Measurements from ENCODE around the gene CACNA2D3. TPM values are rescaled to one million over a fixed set of nuclear protein-coding genes. Genes with fewer than 3 reads are reported as not detected.

CACNA2D3 gene
- polyA plus RNA-seq, 3 donors, result 1.2 to 1.9 (median 1.7) TPM

DNA sequence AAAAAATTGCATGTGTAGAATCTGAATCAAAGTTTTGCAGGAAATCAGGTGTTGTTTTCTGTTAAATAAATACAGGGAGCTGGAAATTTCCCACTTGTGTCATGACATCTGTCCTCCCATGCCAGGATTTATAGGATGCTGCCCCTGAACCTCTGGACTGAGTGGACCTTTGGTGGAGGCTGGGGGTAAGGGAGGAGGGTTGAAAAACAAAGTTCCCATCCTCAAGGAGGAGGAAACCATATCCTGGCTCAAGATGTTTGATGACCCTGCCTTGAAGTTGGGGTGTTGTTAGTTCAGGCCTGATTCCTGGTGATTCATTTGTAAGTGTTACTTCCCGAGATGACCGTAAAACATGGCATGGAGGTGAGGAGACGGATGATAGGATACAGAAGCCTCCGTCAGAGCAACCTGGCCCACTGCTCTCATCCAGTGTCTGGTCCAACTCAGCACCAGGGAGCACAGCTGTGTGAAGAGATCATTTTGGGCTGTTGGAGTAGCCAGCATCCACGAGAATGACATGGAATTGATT is 223.6 kb downstream of the CACNA2D3 start:
- no peak for DNase-seq (ENCODE audit: extremely low read depth in 1 of 11, low read depth in 9 of 11, low spot score in 4 of 11)

DNA sequence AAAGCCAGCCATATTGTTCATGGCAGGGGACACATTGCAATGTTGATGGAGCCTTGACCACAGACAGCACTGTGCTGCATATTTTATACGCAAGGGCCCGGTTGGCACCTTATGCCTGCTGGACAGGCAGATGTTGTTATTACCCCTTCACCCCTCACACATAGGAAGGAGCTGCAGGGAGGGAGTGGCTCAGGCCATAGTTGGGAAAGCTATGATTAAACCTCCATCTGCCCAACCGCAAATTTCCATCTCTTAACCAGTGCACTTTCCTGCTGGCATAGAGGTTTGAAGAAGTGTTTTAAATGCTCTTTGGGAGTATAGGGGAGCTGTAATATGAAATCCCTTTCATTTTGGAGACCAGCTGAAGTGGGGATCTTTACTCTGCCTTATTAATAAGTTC is 224.7 kb downstream of the CACNA2D3 start:
- DNase-seq (ENCODE audit: extremely low read depth in 1 of 11, low read depth in 9 of 11, low spot score in 4 of 11), result no peak

DNA sequence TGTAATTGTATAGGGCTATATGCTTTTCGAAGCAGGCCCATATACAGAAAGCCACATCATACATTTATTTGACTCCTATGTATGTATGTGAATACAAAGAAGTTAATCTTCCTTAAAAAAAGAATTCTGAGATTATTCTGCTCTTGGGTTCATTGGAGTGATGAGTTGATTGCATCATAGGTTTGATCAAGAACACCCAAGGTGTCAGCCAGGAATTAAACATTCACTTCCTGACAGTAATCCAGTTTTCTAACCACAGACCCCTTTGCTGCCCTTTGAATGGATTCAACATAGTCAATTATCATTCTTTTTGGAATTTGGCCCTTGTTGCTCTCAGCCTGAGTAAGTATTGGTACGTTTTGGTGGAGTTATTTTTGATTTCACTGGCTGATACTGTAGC is 225.6 kb downstream of the CACNA2D3 start:
- no peak for DNase-seq (ENCODE audit: extremely low read depth in 1 of 11, low read depth in 9 of 11, low spot score in 4 of 11)

DNA sequence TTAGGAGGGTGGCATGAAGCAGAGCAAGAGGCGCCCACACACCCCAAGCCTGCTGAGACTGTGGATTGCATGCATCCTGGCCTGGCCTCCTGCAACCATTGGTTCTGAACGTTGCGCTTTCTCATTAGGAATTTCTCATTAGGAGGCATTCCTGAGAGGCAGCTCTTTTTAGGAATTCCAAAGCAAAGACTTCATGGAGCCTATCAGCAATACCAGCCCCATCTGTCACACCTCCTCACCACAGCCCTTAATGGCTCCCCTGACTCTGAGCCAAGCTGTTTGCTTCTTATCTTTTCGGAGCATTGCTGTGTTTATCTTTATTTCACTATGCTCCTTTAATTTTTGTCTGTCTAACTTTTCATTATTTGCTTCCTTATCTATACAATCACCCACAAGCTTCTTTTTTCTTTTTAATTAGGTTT is 226.9 kb downstream of the CACNA2D3 start:
- no peak for DNase-seq (ENCODE audit: extremely low read depth in 1 of 11, low read depth in 9 of 11, low spot score in 4 of 11)

DNA sequence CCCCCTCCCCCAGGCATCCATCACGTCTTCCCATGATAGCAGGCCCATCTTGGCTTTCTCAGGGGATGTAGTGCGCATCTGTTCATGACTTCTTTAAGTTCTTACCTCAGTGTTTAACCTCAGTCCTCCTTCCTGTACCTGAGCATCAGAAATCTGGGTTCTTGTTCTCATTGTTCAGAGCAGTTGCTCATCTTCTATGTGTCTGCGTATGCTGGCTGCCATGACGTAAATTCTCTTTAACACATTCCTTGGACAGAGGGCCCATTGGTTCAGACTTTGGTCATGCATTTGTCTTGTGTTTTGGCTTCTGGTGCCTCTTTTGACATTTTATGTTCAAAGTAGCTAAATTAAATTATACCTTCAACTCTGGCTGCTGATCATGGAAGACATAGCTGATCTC is 227.3 kb downstream of the CACNA2D3 start:
- no peak for DNase-seq (ENCODE audit: extremely low read depth in 1 of 11, low read depth in 9 of 11, low spot score in 4 of 11)

DNA sequence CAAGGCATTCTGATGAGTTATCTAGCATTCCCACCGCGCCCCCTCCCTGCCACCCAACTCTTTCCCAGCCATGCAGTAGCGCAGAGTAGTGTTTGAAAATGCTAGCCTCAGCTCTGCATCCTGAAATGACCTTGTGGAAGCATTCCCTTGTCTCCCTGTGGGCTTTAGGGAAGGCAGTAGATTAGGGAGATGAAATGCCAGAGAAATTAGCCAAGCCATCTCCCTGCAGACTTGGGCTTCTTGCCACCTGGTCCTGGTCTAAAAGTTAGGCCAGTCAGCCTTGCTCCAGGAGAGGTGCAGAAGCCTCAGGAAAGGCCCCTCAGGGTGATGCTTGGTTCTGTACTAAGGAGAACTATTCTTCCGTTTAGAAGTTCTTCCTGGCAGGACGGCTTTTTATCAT is 231.2 kb downstream of the CACNA2D3 start:
- no peak for DNase-seq (ENCODE audit: extremely low read depth in 1 of 11, low read depth in 9 of 11, low spot score in 4 of 11)

DNA sequence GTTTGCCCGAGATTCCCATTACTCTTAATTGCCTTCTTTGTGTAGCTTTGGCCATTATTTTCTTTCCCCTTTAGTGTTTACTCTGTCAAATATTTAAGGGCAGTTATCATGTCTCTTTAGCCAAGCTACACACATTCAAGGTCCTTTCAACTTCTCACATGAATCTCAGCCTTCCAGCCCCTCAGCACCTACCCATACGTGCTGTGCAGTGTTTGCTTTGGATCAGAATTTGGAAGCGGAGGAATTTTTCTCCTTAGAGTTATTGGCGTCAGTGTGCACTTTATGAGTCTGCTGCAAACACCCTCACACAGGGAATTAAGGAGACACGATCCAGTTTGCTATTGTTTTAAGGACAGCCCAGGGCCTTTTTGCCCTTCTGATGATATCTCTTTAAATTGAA is 231.6 kb downstream of the CACNA2D3 start:
- DNase-seq (ENCODE audit: extremely low read depth in 1 of 11, low read depth in 9 of 11, low spot score in 4 of 11), result no peak

DNA sequence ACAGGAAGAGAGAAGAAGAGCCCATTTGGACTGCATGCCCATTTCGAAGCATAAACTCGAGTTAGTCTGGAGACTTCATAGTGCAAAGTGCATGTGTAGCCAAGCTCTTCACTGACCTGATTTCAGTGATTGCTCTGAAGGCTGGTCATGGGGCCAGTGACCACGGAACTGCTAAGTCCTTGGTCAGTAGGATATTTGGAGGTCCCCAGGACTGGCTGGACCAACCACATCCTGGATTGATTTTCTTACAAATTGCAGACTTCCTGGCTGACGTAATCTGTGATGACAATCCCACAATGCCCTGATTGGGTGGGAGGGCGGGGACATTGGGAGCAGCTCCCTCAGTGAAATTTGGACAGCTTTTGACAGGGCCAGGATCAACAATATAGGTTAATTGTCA is 233.4 kb downstream of the CACNA2D3 start:
- no peak for DNase-seq (ENCODE audit: extremely low read depth in 1 of 11, low read depth in 9 of 11, low spot score in 4 of 11)

DNA sequence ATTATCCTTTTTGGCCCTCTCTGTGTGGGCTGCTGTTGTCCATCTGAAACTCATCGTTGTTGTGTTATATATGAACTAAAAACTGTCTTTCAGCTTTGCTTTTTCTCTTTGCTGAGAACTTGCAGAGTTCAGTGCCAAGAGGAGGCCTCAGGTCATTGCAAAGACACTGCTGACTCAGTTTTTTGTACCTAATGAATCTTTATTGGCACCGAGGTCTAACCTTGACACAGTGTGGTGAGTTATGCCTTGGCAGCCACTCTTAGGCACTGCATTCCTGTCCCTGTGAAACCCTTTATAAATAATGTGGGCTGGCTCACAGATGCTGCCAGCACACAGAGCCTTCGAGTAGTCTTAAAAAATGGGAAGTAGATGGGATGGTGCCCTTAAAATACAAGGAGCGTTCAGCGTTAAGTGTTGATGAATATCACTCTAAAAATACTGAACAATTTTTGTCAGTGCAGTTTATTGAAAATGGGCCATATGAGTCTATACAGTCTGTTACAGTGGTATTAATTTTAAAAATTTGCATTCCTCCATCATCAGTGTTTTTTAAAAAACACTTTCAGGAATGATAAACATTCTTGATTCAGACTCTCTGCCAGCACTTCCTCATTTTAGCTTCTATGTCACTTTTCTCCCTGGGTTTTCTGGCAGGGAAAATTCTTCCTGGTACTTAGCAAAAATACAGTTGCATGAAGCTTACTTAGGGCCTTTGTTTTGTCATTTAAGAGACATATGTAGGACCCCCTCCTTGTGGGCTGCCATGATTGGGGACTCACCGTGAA is 234.1 kb downstream of the CACNA2D3 start:
- no peak for DNase-seq (ENCODE audit: extremely low read depth in 1 of 11, low read depth in 9 of 11, low spot score in 4 of 11)

DNA sequence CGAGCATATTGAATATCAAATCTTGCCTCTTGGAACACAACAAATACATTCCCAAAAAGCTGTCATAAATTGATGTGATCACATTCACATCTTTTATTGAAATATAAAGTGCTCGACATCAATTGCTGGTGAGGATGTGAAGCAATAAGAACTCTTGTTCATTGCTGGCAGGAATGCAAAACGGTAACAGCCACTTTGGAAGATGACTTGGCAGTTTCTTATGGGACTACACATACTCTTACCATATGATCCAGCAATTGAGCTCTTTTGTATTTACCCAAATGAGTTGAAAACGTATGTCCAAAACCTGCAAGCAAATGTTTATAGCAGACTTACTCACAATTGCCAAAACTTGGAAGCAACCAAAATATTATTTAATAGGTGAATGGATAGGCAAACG is 234.9 kb downstream of the CACNA2D3 start:
- no peak for DNase-seq (ENCODE audit: extremely low read depth in 1 of 11, low read depth in 9 of 11, low spot score in 4 of 11)

DNA sequence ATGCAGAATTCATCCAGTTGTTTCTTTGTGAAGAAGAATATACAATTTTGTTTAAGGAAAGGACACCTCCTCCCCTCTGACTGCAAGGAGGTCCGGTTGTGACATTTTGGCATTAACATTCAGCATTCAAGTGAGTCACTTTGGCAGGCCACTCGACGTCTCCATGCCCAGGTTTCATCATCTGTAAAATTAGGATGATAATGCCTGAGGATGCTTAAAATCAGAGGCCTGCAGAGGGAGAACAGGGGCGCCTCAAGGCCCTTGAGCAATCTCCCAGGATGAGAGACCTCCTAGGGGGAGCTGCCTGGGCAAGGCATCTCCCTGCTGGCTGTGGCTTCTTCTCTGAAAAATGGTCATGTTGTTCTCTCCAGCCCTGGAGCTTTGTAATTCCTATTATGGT is 236.0 kb downstream of the CACNA2D3 start:
- no peak for DNase-seq (ENCODE audit: extremely low read depth in 1 of 11, low read depth in 9 of 11, low spot score in 4 of 11)

DNA sequence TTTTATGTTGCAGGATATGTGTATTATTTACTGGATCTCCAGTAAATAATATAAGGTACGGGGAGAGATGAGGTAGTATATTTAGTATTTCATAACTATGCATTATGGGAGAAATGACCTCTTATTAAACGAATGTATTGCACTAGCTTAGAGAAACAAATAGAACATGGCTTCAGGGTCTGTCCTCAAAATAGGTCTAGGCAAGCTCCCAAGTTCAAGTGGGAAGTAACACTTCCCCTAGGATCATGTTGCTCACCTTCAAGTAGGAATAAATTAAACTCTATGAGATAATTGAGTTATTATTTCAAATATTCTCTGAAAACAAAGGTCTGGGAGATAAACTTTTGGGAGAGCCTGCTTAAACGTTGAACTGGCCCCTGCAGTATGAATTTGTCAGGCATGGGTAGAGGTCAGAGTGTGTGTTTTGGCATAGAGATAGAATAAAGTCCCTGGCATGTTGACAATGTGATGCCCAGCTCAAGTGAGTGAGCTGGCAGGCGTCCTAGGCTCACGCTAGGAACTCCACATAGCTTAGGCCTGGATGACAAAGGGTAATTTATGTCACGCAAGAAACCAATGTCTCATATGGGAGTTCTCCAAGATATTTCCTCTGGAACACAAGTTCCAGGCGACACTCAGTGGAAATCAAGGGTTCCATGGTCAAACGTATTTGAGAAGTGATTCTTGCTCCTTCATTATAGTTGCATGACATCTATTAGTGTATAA is 236.8 kb downstream of the CACNA2D3 start:
- DNase-seq (ENCODE audit: extremely low read depth in 1 of 11, low read depth in 9 of 11, low spot score in 4 of 11), result no peak

DNA sequence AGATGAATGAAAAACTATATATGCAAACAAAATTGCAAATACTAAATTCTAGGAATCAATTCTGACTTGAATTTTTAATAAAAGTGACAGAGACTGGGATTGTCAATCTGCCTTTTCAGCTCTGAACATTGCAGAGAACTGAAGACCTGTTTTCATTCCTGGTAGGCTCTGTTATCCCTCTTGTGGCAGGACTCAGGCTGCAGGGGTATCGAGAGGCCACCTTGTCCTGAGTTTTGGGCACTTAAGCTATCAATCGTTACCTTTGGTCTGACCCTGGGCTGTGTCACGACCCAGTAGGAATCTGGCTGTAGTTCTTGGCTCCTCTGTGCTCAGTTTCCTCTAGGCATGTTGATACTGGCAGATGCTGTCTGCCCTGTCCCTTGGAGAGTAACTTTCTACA is 238.0 kb downstream of the CACNA2D3 start:
- no peak for DNase-seq (ENCODE audit: extremely low read depth in 1 of 11, low read depth in 9 of 11, low spot score in 4 of 11)

DNA sequence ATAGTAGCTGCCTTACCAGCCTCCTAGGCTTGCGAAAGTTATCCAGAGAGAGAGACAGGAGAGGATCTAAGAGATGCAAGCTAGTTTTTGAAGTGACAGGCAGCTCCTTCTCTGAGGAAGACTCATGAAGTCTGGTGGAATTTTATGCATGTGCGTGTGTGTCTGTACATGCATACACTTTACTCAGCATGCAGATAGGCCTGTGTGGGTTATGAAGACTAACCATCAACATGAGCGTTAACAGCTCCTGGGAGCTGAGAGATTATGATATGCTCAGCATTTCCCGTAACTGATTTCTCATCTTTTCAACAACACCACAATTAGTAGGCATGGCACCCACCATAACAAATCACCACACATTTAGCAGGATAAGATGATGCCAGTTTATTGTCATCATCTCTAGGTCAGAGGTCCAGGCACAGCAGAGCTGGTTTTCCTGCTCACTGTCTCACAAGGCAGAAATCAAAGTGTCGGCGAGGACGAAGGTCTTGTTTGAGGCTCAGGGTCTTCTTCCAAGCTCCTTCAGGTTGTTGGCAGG is 239.5 kb downstream of the CACNA2D3 start:
- no peak for DNase-seq (ENCODE audit: extremely low read depth in 1 of 11, low read depth in 9 of 11, low spot score in 4 of 11)

DNA sequence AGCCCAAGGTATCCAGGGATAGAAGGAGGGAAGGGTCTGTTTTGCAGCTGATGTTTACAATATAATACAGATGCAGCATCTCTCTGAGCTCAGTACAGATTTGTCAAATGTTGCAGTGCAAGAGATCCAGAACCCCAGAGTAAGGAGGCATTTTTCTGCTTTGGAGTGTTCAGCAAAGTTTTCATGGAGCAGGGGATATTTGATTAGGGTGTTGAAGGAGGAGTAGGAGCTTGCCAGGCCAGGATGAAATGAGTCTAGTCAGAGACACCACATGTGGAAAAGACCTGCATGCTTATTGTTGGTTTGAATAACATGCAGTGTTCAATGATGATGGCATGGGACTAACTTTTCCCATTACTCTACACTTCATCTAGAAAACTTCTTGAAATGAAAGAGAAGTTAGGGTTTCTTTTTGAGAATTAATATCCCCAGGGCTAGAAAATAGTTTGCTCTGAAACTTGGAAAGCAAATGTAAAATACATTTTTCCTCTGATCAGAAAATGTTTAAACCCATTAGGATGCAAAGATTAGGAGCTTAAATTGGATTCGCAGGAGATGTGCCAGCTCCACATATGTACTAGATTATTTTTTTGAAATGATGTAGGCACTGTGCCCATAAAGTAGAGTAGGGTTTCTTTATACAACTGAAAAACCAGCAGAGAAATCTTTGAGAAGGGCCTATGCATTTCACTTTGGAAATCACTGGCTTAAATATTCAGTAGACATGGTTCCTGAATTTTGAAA is 243.8 kb downstream of the CACNA2D3 start:
- DNase-seq (ENCODE audit: extremely low read depth in 1 of 11, low read depth in 9 of 11, low spot score in 4 of 11), result no peak

DNA sequence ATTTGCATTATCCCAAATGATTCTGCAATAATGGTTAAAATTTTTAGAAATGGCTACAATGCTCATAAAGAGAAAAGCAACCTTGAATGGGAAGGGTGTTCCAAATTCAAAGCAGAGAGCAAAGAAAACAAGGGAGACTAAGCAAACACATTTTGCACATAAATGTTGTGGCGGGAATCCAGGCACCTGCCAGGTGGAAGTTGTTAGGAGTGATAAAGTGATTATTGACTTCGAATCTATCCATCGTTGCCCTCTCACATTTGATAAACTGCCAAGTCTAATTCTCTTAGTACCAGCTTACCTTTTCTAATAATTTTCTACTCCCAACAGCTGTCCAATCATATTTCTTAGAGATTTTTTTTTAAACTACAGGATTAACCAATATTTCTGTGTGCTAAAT is 244.5 kb downstream of the CACNA2D3 start:
- DNase-seq (ENCODE audit: extremely low read depth in 1 of 11, low read depth in 9 of 11, low spot score in 4 of 11), result no peak

DNA sequence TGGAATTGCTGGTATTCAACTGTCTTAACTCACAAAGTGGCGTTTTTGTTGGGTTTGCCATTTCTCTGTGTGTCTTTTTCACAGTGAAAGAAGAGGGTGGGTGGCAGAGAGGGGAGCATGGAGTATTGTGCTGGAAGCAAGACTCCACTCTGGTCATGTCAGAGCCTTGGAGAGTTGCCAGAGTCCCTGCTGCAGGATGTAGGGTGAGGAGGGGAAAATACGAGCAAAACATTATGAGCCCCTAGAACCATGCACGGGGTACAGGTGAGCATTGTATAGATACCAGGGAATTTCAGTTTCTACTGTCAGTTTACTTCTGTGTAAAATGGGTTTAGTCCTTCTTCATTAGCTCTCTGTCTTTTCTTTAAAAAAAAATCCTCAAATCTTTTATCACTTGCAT is 249.9 kb downstream of the CACNA2D3 start:
- no peak for DNase-seq (ENCODE audit: extremely low read depth in 1 of 11, low read depth in 9 of 11, low spot score in 4 of 11)

DNA sequence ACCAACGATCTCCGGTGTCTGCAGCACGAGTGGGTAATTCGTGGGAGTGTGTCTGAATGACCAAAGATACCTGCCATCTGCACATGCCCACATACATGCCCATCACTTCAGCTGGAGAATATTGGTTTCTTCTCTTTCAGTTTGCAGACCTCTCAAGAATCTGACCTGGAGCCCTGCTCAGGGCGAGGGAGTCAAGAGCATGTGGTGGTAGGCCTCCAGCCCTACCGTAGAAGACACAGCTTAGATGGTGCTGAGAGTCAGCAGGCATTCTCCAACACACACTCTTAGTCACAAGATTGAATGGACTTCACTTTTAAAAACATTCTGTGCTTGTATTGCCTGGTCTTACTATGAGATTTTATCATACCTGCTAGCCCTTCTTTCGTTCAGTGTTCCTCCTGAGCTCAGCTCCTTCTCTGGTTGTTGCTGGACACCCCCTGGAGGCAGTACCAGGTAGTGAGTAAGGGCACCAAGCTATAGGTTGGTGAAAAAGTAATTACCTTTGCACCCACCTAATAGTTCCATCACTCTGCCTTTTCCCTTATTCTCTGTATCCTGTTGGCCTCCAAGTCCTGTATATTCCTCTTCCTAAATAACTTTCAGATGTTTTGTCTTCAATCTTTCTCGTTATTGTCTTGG is 252.0 kb downstream of the CACNA2D3 start:
- DNase-seq (ENCODE audit: extremely low read depth in 1 of 11, low read depth in 9 of 11, low spot score in 4 of 11), result no peak

DNA sequence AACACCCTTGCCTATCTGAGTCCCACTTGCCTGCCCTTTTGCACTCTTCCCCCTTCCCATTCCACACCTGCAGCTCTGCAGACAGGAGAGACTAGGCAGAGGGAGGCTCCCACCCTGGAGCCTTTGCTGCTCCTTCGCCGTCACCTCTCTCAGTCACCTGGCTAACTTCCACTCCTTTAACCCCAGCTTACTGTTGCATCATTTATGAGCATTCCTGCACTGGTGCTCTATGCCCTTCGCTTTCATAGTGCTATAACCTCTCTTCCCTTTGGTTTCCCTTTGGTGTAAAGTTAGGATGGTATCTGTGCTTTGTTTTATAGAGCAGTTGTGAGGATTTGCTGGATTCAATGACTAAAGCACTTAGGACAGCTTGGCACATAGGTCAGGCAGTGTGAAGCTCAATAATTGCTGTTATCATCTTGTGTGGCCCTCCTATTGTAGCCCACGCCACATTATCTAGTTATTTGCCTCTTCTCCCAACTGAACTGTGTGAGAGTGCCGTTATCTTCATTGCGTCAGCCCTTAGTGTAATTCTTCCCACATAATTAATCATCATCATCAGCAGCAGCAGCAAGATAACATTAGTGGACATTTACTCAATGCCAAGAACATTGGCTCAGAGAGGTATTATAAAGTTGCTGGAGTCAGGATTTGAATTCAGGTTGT is 253.9 kb downstream of the CACNA2D3 start:
- DNase-seq (ENCODE audit: extremely low read depth in 1 of 11, low read depth in 9 of 11, low spot score in 4 of 11), result no peak

Data from renal cortex interstitium (tissue), 11 donors.